Fibroblast of gingiva (primary cell): Measurements from ENCODE around the gene CRAMP1.

Experiments
- DNase-seq: peaks from one replicate; pipeline ENCODE4 v3.0.0-alpha.2; 2011; ENCODE audit warnings: low read depth

The CRAMP1 gene

DNA sequence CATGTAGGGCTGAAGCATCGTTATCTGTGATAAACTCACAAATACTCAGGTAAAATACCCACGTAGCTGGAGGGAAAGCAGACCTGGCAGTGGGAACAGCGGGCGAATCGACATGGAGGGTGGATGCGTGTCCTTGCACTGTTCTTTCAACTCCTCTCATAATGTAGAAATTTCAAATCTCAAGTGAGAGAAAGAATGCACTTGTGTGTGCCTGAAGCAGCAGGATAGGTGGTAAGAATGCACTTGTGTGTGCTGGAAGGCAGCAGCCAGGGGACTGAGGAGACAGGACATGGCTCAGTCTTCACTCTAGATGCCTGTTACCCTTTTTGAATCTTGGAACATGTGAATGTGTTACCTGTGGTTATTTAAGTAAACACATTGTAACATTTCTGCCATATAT lies 10.7 kb upstream of the CRAMP1 start:
- no peak for DNase-seq

DNA sequence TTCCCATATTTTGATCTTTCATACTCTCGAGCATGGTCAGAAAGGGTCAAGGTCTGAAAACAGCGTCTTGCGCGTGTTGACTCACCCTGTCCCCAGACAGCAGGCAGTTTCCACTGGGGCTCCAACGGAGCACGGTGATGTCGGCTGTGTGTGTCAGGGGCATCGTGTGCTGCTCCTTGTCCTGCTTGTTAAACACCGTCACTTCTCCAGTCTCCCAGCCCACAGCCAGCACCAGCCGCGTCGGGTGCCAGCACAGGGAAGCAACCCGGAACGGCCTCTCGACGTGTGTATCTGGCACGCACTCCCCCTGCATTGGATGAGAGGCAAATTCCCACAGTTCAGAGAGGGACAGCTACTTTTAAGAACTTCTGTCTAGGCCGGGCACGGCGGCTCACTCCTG lies 9.9 kb upstream of the CRAMP1 start:
- DNase-seq = no peak

DNA sequence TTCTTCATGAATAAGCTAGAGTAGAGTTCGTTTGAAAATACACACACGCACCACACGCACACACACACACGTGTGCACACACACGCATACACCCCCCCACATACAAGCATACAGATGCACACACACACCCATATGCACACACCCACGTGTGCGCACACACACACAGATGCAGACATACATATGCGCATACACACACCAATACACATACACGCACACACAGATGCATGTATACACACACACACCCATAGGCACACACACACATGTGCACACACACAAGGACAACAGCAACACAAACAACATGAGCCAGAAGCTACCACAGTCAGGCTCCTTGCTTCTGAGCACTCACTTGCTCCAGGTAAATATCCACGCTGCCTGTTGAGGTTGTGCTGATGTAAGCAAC lies 5.4 kb upstream of the CRAMP1 start:
- DNase-seq = no peak

DNA sequence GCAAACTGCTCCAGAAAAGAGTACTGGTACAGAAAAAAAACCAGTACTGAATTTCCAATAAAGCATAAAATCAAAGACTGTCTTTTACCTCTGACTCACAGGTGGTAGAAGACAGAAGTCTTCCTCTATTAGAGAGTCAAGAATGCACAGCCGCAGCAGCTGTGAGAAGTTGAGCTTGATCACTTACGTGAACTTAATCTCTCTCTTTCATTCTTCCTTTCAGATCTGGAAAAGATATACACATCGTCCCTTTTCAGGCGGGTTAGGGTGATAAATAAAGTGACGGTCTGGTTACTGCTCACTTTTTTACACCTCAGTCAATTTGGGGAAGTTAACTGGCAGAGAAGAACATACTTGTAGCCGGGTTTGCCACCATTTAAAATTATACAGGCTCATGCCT lies 4.2 kb upstream of the CRAMP1 start:
- no peak for DNase-seq

DNA sequence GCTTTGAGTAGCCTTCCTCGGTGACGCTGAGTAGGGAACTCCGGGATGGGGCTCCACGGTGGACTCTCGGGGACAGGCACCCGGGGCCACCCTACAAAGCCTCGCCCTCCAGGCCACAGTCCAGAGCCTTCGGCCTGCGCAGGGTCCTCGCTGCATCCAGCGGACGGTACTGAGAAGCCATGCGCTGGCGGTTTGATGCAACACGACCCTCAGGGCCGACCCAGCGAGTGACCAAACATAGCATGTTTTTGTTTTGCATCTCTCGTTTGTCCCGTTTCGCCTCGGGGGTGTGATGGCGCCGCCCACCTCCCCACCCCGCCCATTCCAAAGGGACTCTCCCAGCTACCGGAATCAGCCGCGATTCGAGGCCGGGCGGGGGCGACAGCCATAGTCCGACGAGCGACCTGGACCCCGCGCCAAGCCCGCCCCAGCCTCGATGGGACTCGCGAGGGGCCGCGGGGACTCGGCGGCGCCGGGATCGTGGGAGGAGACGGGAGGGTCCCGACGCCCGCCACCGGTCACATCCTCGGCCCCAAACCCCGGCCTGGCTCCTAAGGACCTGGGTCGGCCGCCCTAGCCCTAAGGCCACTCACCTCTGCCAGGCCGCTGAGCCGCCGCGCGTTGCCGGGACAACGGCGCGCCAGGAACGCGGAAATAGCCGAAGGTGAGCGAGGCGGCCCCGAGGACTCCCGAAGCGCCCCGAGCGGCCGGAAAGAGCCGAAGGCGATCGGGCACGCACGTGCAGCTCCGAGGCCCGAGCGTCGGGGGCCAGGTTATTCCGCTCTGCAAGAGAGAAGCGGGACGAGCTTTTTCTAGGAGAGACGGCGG lies 1.9 kb upstream of the CRAMP1 start:
- peak; percentile 82 for DNase-seq

DNA sequence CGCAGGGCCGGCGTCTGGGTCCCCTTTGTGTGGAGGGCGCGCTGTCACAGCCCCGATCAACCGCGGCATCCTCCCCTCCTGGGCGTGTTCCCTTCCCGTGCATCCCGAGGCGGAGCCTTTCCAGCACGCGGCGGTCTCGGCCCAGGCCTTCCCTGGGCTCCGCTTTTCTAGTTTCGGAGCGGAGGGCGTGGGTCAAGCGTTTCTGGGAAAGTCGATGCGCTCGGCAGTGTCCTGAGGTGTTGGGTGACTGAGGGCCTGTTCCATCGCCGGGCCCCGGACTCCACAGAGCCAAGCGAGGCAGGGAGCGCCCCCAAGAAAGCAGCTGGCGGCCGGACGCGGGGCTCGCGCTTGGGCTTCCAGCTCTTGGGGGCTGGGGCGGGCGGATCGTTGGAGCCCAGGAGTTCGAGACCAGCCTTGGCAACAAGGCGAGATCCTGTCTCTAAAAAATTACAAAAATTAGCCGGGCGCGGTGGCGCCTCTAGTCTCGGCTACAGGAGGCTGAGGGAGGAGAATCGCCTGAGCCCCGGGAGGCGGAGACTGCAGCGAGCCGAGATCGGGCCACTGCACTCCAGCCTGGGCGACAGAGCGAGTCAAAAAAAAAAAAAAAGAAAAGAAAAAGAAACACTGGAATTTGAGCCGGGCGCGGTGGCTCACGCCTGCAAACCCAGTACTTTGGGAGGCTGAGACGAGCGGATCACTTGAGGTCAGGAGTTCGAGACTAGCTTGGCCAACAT lies 1.1 kb upstream of the CRAMP1 start:
- no peak for DNase-seq

DNA sequence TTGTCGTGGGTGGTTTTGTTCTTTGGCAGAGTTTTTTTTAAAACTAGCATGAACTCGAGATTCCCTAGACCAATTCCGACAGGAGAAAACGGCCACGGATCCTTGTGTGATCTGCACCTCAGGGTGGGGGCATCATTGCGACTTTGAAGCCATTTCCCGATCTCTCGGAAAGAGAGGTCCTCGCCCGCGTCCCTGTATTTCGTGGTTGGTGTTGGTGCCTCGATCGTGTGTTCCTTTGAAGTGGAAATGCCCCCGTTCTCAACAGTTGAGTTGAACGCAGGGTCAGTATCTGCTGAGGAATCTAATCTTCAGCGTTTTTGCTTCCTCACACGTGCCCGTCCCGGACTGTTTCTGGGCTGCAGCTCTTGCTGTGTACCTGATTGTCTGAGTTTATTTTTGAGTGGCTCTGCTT lies 1.1 kb downstream of the CRAMP1 start:
- DNase-seq = no peak

DNA sequence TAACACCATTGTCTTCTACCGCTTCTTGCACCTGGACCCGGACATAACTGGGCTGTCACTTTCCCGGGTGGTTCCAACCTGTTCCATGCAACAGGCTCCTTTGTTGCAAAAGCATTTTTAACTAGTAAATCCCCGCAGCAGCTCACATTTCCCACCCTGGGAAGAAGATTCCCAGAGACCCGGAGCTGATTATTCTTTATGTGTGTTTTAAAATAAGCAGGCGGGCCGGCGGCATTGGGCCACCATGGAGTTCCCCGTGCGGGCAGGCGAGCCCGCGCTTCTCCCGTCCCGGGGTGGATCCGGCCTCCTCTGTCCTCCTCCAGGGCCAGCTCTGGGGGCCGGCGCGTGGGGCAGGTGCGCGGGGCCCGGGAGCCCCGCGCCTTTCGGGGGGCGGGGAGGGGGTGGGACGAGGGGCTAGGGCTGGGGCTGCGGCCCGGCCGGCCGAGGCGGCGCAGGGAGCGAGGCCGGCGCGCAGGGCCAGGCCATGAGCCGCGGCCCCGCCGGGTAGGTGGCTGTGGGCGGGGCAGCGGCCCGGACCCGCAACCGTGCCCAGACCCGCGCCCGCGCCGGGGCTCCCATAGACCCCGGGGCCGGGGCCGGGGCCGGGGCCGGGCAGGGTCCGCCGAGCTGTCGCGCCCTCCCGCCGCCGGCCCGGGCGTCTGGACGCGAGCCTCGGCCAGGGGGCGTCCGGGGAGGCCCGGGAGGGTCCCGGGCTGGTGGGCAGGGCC lies 1.7 kb downstream of the CRAMP1 start:
- no peak for DNase-seq

DNA sequence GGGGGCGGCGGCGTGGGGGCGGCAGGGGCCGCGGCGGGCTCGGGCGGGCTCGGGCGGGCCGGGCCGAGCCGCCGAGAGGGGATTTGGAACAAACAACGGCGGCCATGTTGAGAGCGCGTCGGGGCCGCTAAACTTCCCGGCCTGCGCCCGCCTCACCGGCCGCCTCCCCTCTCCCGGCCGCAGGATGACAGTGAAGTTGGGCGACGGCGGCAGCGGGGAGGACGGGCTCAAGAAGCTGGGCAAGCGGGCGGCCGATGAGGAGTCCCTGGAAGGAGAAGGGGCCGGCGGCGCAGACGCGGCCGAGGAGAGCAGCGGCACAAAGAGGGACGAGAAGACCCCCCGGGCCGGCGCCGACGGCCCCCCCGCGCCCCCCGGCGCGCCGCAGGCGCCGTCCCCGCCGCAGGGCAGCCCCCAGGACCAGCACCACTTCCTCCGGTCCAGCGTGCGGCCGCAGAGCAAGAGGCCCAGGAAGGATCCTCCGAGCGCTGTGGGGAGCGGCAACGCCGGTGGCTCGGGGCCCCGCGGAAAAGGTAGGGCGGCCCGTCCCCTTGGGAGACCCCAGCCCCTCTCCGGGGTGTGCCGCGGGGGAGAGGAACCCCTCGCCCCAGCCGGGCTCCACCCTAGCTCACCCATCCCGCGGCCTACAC lies 2.4 kb downstream of the CRAMP1 start:
- DNase-seq = peak; percentile 19

DNA sequence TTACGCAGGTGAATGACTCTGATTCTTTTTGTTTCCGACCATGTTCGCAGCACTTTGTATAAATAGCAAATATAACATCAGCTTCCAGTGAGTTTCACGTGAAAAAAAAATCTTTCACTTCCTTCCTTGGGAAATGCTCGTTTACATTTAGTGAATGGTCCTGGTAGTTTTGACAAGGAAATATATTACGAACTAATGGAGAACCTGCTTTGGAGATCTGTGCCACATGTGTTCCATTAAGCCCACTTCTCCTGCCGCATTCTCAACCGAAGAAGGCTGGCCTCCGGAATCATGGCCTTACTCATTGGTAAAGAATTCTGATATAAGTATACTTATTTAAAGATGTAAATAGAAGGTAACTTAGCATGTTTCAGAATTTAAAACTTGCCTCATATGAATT lies 3.6 kb downstream of the CRAMP1 start:
- no peak for DNase-seq

DNA sequence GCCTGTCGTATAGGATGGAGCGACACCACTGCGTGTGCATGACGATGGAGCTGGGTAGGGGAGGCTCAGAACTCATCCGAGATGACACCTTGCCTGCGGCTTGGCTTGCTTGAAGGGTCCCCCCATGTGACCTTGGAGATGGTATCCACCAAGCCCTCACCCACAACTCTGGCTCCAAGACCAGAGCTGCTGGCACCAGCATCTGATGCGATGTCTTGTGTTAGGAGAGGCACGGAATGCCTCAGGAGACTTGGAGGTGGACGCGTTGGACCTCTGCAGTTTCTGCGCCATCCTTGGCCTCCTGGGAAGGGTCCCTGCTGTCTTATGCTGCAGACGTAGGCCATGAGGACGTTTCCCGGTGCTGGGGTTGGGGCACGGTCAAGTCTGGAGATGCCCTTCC lies 7.8 kb downstream of the CRAMP1 start:
- no peak for DNase-seq

DNA sequence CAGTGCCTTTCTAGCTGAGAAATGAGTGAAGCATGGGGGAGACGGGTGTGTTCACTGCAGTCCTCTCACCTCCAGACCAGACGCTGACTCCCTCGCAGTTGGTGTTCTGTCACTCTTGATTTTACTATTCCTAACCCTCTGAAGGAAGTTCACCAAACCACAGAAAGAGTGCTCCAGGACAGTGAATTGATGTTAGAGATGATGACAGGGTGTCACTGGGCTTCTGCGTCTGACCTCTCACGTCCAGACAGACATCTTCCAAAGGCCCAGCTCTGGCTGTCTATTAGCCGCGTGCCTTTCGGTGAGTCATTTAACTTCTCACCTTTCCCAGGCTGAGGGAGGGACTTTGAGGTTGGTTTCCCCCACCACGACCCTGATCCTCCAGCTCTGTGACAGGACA lies 8.2 kb downstream of the CRAMP1 start:
- no peak for DNase-seq

DNA sequence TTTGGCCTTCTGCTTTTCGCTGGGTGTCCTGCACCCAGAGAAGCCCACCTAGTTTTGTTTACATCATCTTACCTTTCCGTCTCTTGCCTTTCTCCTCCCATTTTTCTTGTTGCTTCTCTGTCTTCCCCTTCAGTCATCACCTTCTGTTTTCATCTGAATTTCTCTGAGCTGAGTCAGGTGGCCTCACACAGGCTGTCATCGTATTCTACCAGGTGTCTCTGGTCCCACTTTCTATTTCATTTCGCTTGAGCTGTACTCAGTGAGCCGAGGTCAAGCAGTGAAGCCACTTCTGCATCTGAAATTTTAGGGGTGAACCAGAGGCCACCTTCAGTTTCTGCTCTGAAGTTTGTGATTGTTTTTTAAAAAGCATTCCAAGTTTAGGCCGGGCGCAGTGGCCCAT lies 9.7 kb downstream of the CRAMP1 start:
- no peak for DNase-seq

DNA sequence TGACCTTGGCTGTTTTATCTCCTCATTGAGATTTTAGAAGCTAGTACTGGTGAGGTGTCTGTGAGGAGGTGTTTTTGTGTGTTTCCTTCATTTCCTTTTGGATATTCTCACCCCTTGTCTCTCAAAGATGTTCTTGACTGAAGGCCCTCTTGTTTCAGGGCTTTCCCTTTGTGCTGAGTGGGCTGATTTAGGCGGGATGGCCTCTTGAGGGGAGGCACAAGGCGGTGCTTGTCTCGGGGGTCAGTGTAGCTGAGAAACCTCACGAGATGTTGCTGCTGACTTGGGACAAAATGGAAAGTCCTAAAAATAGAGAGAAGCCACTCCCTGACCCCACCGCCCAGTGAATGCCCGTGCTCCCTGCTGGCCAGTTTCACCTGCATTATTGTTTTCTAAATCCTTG lies 14.2 kb downstream of the CRAMP1 start:
- no peak for DNase-seq

DNA sequence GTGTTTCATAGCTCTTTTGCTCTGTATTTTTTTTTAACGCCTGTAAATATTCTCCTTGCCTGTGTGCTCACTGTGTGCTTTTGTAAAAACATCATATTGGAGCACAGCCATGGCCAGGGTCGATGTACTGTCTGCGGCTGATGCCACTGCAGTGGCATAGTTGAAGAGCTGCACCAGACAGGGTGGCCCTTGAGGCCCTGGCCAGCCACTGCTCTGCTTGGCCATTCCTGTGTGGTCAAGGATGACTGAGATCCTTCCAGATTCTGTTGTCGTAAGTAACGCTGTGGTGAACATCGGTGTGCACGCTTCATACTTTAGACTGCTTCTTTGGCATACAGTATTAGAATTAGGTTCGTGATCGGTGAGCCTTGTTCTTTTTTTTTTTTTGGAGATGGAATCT lies 14.6 kb downstream of the CRAMP1 start:
- DNase-seq = no peak

DNA sequence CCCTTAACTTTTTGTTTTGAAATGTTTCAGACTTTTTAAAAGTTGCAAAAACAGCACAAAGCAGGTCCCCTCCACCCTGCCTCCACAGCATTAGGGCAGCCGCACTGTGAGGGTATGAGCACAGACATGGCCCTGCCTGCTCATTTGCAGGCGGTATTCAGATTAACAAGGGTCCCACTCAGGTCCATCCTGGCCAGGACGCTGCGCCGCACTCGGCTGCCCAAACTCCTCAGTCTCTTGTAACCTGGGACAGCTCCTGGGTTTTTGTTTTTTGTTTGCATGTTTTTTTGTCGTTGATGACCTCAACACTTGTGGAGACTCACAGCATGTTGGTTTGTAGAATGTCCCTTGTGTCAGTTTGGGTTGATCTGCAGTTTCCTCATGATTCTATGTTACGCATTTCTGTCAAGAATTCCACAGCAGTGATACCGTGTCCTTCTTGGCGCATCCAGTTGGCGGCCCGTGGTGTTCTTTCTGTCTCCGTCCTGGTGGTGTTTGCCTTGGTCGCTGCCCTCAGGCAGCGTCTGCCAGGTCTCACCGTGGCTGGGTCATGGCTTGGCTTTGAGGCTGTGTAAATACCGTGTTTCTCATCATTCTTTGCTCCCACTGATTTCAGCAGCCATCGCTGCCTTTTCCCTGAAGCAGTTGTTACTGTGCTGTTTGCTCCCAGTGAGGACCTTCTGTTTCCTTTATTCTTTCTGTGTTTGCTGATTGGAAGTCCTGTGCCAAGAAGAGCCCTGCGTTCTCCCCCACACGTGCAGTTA lies 18.5 kb downstream of the CRAMP1 start:
- no peak for DNase-seq

DNA sequence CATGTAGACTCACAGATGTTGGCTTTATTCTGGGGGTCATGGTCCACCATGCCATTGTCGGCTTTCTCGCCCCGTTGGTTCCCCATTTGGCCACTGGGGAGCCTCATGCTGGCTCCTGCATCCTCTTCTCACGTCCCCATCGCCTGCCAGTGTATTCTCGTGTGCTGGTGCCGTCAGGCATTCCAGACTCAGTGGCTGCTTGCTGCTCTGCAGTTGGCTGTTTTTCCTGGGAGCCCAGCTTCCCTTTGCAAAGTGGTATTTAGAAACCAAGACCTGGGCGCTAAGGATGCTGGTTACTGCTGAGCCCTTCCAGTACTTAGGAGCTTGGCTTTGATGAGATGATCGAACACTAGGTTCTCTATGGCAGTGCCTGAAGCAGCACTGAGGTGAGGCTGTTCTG lies 19.1 kb downstream of the CRAMP1 start:
- no peak for DNase-seq

DNA sequence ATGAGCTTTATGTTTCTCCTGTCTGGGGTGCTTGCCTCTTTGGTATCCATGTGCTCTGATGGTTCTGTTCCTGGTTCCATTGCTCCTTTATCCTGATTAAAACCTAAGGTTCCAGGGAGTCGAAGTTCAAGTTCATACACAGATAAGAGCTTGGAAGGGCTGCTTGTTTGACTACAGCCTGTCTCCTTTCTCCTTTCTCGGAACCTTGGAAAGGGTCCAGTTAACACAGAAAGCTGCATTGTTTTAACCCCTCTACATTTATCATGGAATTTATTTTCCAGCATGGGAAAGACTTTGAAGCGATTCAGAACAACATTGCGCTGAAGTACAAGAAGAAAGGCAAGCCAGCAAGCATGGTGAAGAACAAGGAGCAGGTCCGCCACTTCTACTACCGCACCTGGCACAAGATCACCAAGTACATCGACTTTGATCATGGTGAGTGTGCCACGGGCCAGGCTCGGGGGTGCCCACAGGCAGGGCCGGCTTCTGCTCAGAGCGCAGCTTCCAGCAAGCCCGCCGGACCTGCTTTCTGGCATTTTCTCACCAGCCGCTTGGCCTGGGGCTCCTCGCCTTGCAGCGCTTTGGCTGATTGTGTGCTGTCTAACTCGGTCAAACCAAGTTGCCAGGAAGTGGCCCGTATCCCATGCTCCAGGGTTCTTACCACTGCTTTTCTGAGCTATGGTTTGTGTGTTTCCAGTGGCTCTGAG lies 19.9 kb downstream of the CRAMP1 start:
- no peak for DNase-seq

DNA sequence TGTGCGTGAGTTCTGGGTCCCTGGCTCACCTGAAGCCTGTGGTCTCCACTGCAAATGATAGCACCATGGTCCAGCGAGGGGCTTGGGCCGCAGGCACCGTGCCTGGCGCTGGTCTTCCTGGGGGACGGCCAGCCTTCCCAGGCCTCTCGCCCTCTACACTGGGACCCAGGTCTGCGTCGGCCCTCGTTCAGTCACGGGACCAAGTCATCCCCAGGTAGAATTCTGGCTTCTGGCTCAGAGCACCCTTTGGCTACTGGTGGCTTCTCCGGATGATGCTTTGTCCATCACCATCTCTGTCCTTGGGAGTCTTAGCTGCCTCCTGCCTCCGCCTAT lies 20.4 kb downstream of the CRAMP1 start:
- DNase-seq = no peak

DNA sequence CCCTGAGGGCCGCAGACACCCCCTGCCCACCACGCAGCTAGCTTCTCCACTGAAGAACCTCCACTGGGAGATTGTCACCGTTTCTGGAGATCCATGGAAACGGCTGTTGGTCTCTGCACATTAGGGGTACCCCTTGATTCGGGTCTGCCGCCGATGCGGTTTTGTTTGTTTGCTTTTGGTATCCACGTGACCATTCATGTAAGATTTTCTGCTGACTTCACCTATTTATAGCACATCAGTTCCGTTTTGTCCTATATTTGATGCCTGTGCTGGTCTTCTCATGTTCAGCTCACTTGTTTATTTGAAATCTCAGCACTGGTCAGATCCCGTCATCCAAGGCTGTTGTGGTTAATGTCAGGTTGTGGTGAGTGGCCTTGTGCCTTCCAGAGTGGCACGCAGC lies 21.1 kb downstream of the CRAMP1 start:
- no peak for DNase-seq

DNA sequence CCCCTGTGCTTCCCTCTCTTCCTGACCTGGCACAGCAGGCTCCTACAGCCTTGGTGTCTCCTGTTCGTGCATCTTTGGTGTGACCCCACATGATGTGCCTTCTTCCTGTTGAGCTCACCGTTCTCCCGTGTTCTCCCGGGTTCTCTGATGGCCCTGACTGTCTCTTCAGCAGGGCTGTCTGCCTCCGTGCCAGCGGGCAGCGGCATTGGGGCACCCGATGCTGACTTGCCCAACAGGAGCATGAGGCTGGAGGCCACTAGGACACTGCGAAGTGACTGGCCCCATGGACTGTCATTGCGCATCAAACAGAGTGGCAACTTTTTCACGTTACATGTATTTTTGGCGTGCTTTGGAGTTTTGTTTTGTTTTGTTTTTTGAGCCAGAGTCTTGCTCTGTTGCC lies 22.4 kb downstream of the CRAMP1 start:
- DNase-seq = no peak
